Measurements from ENCODE around the gene ARID5B. TPM values are rescaled to one million over a fixed set of nuclear protein-coding genes. Genes with fewer than 3 reads are reported as not detected.

Gene ARID5B
- total and polyA plus RNA-seq, 2 donors (not counting 3 experiments of a cell fraction or from before 2014, with no cell fraction given) = 5.6 to 8.9 TPM

GRCh38 chr10:62050346-62050892 is 148.9 kb downstream of the ARID5B start:
- H3K79me2 ChIP-seq (ENCODE audit: control insufficient read depth, insufficient read depth, low read length) = no peaks in the 10 kb centered on the region
- H3K4me3 ChIP-seq (replicated peaks in 1 of 3; ENCODE audit: insufficient read depth in 1 of 3, low read depth in 1 of 3, low read length in 3 of 3) = peak overlapping the region in 2 of 3 experiments; percentile 36 to 60
- ChIA-PET POLR2A (interaction anchor here (1.0 kb wide), 1 partner anchor 193 kb away, joined by 3 read pairs; no protein-coding TSS in a partner anchor), CTCF (interaction anchor here (0.9 to 3.4 kb wide), 15 partner anchors 8 to 215 kb away, joined by 3 to 44 read pairs (median 4); no protein-coding TSS in a partner anchor)
- peak overlapping the region; percentile 63 for H3K27ac ChIP-seq (ENCODE audit: insufficient read depth, low read depth, low read length)
- H3K27me3 ChIP-seq (ENCODE audit: control insufficient read depth in 2 of 2, insufficient read depth in 2 of 2, low read length in 2 of 2) = no peaks in the 10 kb centered on the region
- peak; percentile 57 for DNase-seq (ENCODE audit: low read depth, low spot score)
- FAIRE-seq = no peak
- H3K36me3 ChIP-seq (ENCODE audit: control insufficient read depth in 2 of 2, extremely low read depth in 1 of 2, insufficient read depth in 2 of 2, low read length in 2 of 2) = peaks cover 4 to 10% of the 10 kb centered on the region in 2 experiments
- no peaks in the 10 kb centered on the region for H3K9me3 ChIP-seq (replicated peaks; ENCODE audit: control insufficient read depth, insufficient read depth, low read length)
- TSS peak; percentile 77 for BruUV-seq (replicated peaks)
- H3K4me1 ChIP-seq (ENCODE audit: control insufficient read depth, extremely low read depth, insufficient read depth, low read length) = peaks cover 51% of the 10 kb centered on the region
- intact Hi-C loops (cut with micrococcal nuclease) (no loop called here), dilution Hi-C loops (cut with MboI; ENCODE audit: extremely low pct_ligation_motif_present, low sequenced_read_pairs) (no loop called here)
- no peaks in the 10 kb centered on the region for H4K20me1 ChIP-seq (replicated peaks; ENCODE audit: control insufficient read depth, extremely low read depth, insufficient read depth, low read length)
- peak overlapping the region; percentile 64 for H3K9ac ChIP-seq (replicated peaks; ENCODE audit: extremely low read depth, insufficient read depth, low read length)
- H3K4me2 ChIP-seq (ENCODE audit: insufficient read depth, low read length) = peak overlapping the region; percentile 83
- no peak for TF ChIP-seq MAX (IDR thresholded peaks at IDR 0.05; ENCODE audit: insufficient read depth, insufficient read length)
- no peak for TF ChIP-seq POLR2AphosphoS5 (IDR thresholded peaks at IDR 0.05; ENCODE audit: insufficient read depth, low read depth, low read length)
- TF ChIP-seq CTCF (IDR thresholded peaks at IDR 0.05; ENCODE audit: extremely low read depth in 1 of 2, insufficient read depth in 1 of 2, low read depth in 1 of 2, low read length in 2 of 2) = no peak
- no peak for TF ChIP-seq EZH2 (IDR thresholded peaks at IDR 0.05; ENCODE audit: borderline replicate concordance, low read depth, low read length, severe bottlenecking)
- H3K9me1 ChIP-seq (replicated peaks; ENCODE audit: control insufficient read depth, extremely low read depth, insufficient read depth, low read length) = no peaks in the 10 kb centered on the region
- peak overlapping the region; percentile 18 for H2AFZ ChIP-seq (ENCODE audit: low read depth, low read length)

All from endothelial cell of umbilical vein (primary cell).